Measurements from ENCODE around the gene DUOXA1.

DUOXA1 gene

GRCh38 chr15:45122719-45123118 is 7.0 kb downstream of the DUOXA1 start:
- H3K4me3 ChIP-seq (ENCODE audit: low read length): no peak overlapping the region

GRCh38 chr15:45121706-45122417 is 7.8 kb downstream of the DUOXA1 start:
- no peak for TF ChIP-seq CTCF (conservative IDR thresholded peaks at IDR 0.05; ENCODE audit: low read depth, low read length)
- peak; percentile 42 for DNase-seq (ENCODE audit: low read depth)

More at GRCh38 chr15:45122719-45123118, 7.0 kb downstream of the DUOXA1 start:
- DNase-seq (ENCODE audit: low read depth): no peak
- TF ChIP-seq CTCF (conservative IDR thresholded peaks at IDR 0.05; ENCODE audit: low read depth, low read length): no peak

GRCh38 chr15:45121020-45121419 is 8.7 kb downstream of the DUOXA1 start:
- H3K4me3 ChIP-seq (ENCODE audit: low read length): no peak overlapping the region
- no peak for TF ChIP-seq CTCF (conservative IDR thresholded peaks at IDR 0.05; ENCODE audit: low read depth, low read length)
- DNase-seq (ENCODE audit: low read depth): no peak

More at GRCh38 chr15:45121706-45122417, 7.8 kb downstream of the DUOXA1 start:
- no peak overlapping the region for H3K4me3 ChIP-seq (ENCODE audit: low read length)

- no peak for DNase-seq (ENCODE audit: low read depth)
- no peak overlapping the region for H3K4me3 ChIP-seq (ENCODE audit: low read length)
Observed at GRCh38 chr15:45120081-45120972, 9.4 kb downstream of the DUOXA1 start.

GRCh38 chr15:45118996-45119395 is 10.7 kb downstream of the DUOXA1 start:
- TF ChIP-seq CTCF (conservative IDR thresholded peaks at IDR 0.05; ENCODE audit: low read depth, low read length): no peak
- no peak for DNase-seq (ENCODE audit: low read depth)
- no peak overlapping the region for H3K4me3 ChIP-seq (ENCODE audit: low read length)

More at GRCh38 chr15:45120081-45120972, 9.4 kb downstream of the DUOXA1 start:
- TF ChIP-seq CTCF (conservative IDR thresholded peaks at IDR 0.05; ENCODE audit: low read depth, low read length): no peak

- TF ChIP-seq CTCF (conservative IDR thresholded peaks at IDR 0.05; ENCODE audit: low read depth, low read length): peak; percentile 100
- no peak overlapping the region for H3K4me3 ChIP-seq (ENCODE audit: low read length)
- peak; percentile 58 for DNase-seq (ENCODE audit: low read depth)
Observed at GRCh38 chr15:45118131-45118588, 11.5 kb downstream of the DUOXA1 start.

Measured in retinal pigment epithelial cell (primary cell).